Mononuclear cell (primary cell): ENCODE results near the gene AEN. TPM values are rescaled to one million over a fixed set of nuclear protein-coding genes. Genes with fewer than 3 reads are reported as not detected.

Experiments
- total RNA-seq: library from RNA; depleted of rRNA; stranded (reverse); fragments of >200 nt; gene quantifications from one replicate; pipeline ENCODE4 v1.2.3, GENCODE V29; 2012

Gene AEN
- total RNA-seq, 1 donor: 38.9 TPM

Other genes starting within 250 kb of the AEN start
- gene MRPL46, start 154.0 kb upstream of the AEN start, total RNA-seq: 8.7 TPM
- gene MRPS11, start 153.6 kb upstream of the AEN start, total RNA-seq: 5.0 TPM
- gene DET1, start 74.7 kb upstream of the AEN start, total RNA-seq: 2.2 TPM
- 37.8 TPM for gene ISG20, start 17.7 kb downstream of the AEN start, total RNA-seq
- under 0.01 TPM for gene ACAN, start 182.1 kb downstream of the AEN start, total RNA-seq